GM12872 (cell line): ENCODE data around the gene NDFIP2.

ENCODE experiments used
- TF ChIP-seq, protein P1 (sequence below): IDR thresholded peaks from 3 replicates; pipeline ENCODE4 v1.5.1; 2011; ENCODE audit warnings: low read depth, mild to moderate bottlenecking, low read length, moderate library complexity; ENCODE audit not compliant: insufficient read depth

The NDFIP2 gene

DNA sequence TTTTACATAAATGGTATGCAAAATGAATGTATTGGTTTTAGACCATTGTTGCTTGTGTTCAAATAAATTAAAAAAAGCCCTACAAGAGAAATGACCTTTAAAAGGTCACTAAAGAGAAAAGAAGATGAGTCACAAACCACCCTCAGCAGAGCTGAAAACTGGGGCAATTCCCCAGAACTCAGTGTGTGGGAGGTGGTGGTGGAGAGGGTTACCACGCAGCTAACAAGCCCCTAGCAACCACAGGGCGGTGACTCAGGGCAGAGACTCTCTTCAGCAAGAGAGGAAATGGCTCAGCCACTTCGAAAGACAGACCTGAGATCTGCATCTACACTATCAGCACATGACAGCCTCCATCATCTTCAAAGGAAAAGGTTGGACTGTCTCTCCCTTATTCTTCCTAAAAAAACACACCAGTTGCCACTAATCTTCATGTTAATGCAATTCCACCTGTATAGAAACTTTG lies 29.4 kb upstream of the NDFIP2 start:
- TF ChIP-seq, protein P1, sequence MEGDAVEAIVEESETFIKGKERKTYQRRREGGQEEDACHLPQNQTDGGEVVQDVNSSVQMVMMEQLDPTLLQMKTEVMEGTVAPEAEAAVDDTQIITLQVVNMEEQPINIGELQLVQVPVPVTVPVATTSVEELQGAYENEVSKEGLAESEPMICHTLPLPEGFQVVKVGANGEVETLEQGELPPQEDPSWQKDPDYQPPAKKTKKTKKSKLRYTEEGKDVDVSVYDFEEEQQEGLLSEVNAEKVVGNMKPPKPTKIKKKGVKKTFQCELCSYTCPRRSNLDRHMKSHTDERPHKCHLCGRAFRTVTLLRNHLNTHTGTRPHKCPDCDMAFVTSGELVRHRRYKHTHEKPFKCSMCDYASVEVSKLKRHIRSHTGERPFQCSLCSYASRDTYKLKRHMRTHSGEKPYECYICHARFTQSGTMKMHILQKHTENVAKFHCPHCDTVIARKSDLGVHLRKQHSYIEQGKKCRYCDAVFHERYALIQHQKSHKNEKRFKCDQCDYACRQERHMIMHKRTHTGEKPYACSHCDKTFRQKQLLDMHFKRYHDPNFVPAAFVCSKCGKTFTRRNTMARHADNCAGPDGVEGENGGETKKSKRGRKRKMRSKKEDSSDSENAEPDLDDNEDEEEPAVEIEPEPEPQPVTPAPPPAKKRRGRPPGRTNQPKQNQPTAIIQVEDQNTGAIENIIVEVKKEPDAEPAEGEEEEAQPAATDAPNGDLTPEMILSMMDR, result no peak

DNA sequence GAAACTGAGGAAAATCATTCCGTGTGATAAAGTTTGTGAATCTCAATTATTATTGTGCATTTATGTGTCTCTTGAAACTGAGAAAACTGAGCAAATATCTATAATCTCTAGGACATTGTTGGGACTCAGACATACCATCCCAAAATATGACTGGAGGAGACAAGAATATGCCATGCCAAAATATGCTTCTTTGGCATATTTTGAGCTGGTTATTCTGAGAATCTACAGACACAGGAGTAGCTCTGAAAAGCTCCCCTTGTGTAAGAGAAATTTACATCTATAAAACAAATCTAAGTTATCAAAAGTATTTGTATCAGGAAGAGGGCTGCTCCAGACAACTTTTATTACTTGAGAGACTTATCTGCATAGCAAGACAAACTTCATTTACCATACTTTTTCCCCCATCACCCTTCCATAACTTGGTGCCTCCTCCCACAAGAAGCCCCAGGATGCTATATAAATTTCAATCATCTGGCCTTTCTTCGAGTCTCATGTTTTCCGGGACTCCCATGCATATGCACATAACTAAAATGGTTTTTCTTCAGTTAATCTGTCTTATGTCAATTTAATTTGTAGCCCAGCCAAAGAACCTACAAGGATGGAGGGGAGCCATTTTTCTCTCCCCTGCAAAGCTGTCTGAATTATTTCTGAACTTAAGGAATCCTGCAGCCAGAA lies 28.6 kb upstream of the NDFIP2 start:
- TF ChIP-seq, protein P1, result no peak

DNA sequence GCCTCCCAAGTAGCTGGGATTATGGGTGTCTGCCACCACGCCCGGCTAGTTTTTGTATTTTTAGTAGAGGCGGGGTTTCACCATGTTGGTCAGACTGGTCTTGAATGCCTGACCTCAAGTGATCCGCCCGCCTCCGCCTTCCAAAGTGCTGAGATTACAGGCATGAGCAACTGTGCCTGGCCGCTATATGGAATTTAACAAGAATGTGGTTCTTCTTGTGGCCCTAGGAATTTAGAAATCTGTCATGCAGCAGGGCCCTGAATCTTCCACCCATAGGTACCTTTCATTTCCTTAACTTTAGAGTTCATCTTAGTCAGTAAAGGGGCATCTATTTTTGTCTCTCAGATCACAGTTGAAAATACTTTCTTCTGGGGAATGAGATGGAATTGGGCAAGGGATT lies 25.6 kb upstream of the NDFIP2 start:
- TF ChIP-seq, protein P1, result no peak

DNA sequence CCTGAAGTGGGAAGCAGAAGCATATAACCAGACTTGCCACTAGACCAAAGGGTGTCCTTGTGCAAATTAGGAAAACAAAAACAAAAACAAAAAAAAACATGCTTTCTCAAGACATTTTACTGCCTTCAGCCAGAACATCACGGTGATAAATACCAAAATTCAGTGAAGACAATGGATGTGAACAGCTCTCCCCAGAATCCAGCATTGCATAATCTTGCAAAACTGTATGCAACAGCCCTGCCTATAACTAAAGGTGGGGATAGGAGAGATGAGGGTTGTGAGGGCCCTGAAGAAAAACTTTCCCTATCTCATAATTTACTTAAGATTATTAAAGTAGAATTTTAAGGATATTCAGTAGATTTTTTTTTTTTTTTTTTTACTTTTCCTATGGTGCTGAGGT lies 24.9 kb upstream of the NDFIP2 start:
- TF ChIP-seq, protein P1, result no peak

DNA sequence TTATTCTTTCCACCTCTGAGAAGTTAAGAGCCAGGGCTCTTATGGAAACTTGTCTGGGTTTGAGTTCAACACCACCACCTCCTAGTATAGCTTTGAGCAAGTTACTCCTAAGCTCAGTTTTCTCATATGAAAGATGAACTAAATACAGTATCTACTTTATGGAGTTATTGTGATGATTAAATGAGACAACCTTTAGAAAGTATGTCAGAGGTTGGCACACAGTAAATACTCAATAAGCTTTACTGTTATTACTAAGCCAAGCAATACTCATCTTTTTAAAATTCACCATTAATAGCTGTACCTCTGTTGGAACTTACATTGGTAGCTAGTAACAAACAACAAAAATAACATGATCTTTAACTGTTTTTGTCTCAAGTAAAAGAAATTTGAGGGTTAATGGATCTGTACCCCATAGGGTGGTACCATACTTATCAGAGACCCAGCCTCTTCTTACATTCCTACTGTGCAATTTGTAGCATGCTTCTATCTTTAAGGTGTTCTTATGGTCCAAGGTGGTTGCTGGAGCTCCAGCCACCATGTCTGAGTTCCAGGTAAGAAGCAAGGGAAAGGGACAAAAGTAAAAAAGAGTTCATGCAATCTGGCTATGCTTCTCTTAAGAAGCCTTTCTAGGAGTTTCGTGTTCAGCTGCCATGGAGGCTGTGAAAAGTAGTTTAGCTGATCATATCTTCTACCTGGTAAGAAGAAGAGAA lies 24.1 kb upstream of the NDFIP2 start:
- TF ChIP-seq, protein P1, result no peak

DNA sequence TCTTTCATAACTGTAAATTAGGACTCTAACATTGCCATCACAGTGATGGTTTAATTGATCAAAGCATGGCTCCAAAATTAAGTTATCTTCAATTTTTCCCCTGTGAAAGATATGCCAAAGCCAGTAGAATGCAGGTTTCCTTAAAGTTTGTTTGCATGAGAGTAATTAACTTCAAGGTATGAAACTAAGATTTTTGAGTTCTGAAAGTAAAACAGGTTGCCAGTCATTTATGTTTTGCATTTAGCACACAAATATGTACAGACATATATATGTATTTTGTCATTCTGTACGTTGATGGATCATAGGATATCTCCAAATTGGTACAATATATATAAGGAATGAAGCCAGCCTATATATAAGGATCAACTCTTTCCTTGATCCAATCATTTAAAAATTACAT lies 23.6 kb upstream of the NDFIP2 start:
- TF ChIP-seq, protein P1, result no peak

DNA sequence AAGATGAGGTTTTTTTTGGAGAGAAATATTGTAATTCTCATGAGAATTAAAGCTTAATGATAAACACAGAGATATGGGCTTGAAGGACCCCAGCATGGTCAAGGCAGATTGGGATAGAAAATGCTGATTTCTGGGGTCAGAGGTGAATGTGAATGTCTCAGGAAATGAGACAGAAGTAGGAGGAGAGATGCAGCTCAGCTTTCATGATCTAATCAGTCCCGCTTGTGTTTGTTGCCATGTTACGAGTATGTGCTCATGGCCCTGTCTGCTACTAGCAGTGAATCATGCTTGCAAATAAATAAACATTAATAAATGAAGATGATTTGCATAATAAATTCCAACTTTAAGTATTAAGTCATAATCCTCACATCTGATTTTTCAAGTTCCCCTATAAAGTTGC lies 23.0 kb upstream of the NDFIP2 start:
- TF ChIP-seq, protein P1, result no peak
